Fibroblast of pulmonary artery (primary cell): ENCODE results near the gene SLC34A1.

Source experiments
- DNase-seq: peaks from one replicate; pipeline ENCODE4 v3.0.0-alpha.2; 2010; ENCODE audit warnings: low read depth
- H3K4me3 ChIP-seq: replicated peaks from 2 replicates; pipeline ENCODE4 v1.5.1; 2011; ENCODE audit warnings: low read depth, mild to moderate bottlenecking, control low read depth, low read length, moderate library complexity
- CTCF ChIP-seq: IDR thresholded peaks from 2 replicates; pipeline ENCODE4 v1.5.1; 2011; ENCODE audit warnings: mild to moderate bottlenecking, control low read depth, low read length, inconsistent platforms; ENCODE audit errors: missing control alignments

Gene SLC34A1

GRCh38 chr5:177435847-177436536 is 51.8 kb downstream of the SLC34A1 start:
- no peak for TF ChIP-seq CTCF
- H3K4me3 ChIP-seq = no peak overlapping the region
- no peak for DNase-seq

- no peak for TF ChIP-seq CTCF
- no peak overlapping the region for H3K4me3 ChIP-seq
- no peak for DNase-seq
Observed at GRCh38 chr5:177437623-177438022, 53.4 kb downstream of the SLC34A1 start.

- TF ChIP-seq CTCF = no peak
- no peak for DNase-seq
- H3K4me3 ChIP-seq = no peak overlapping the region
Observed at GRCh38 chr5:177438468-177438867, 54.2 kb downstream of the SLC34A1 start.

- TF ChIP-seq CTCF = no peak
- H3K4me3 ChIP-seq = no peak overlapping the region
- DNase-seq = no peak
Observed at GRCh38 chr5:177439518-177440053, 55.4 kb downstream of the SLC34A1 start.

- DNase-seq = no peak
Observed at GRCh38 chr5:177440211-177440989, 56.2 kb downstream of the SLC34A1 start.

More at GRCh38 chr5:177440211-177440989, 56.2 kb downstream of the SLC34A1 start:
- H3K4me3 ChIP-seq = no peak overlapping the region
- no peak for TF ChIP-seq CTCF
